ENCODE data around the gene KAT2B. TPM values are rescaled to one million over a fixed set of nuclear protein-coding genes. Genes with fewer than 3 reads are reported as not detected.
"Not testable (repeated sequence)": the region's sequence is repeated elsewhere in the genome, so short reads cannot be mapped to it uniquely, and the experiment has no call there.

KAT2B gene
- total RNA-seq, 1 experiment from 2014 or later = 4.6 TPM

DNA sequence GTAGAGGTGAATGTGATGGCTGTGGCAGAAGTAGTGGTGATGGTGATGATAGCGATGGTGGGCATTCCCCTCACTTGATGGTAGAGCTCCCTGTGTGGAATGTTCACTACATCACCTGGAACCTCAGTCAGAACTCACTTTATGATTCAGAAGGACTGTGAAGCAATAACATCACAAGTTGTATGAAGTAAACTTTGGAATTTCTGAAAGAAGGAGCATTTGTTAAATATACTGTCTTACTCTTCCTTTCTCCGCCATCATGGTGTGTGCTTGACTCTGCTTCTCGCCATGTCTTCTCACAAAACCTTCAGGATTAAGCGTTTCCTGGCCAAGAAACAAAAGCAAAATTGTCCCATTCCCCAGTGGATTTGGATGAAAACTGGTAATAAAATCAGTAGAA, 28.1 kb upstream of the KAT2B start, which contains the start of gene PP2D1:
Gene PP2D1 (minus strand): TSS at position 101 of the 400 bp plus-strand sequence. CDS start 192 bp downstream, outside the sequence.
- intact Hi-C loops (cut with micrococcal nuclease; ENCODE audit: unreplicated experiment) = no loop called here
- Histone ChIP-seq H3K9me3 (ENCODE audit: low read depth, low read length, poor library complexity, severe bottlenecking) (no peaks in the 10 kb centered on the region), H3K27me3 (replicated peaks; ENCODE audit: insufficient read depth, low read depth, low read length, poor library complexity) (no peaks in the 10 kb centered on the region), H3K4me3 (ENCODE audit: low read depth, low read length, poor library complexity, severe bottlenecking) (no peak within 1 kb of the TSS), H3K27ac (ENCODE audit: low read depth, low read length, poor library complexity, severe bottlenecking) (no peak within 1 kb of the TSS), H3K4me1 (ENCODE audit: insufficient read depth, low read length, poor library complexity, severe bottlenecking) (no peaks in the 10 kb centered on the region), H3K36me3 (ENCODE audit: insufficient read depth, low read length, poor library complexity, severe bottlenecking) (no peaks in the 10 kb centered on the region)
- TF ChIP-seq, protein P1, sequence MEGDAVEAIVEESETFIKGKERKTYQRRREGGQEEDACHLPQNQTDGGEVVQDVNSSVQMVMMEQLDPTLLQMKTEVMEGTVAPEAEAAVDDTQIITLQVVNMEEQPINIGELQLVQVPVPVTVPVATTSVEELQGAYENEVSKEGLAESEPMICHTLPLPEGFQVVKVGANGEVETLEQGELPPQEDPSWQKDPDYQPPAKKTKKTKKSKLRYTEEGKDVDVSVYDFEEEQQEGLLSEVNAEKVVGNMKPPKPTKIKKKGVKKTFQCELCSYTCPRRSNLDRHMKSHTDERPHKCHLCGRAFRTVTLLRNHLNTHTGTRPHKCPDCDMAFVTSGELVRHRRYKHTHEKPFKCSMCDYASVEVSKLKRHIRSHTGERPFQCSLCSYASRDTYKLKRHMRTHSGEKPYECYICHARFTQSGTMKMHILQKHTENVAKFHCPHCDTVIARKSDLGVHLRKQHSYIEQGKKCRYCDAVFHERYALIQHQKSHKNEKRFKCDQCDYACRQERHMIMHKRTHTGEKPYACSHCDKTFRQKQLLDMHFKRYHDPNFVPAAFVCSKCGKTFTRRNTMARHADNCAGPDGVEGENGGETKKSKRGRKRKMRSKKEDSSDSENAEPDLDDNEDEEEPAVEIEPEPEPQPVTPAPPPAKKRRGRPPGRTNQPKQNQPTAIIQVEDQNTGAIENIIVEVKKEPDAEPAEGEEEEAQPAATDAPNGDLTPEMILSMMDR (conservative IDR thresholded peaks at IDR 0.05; ENCODE audit: low read depth, low read length) = no peak
- TF ChIP-seq EZH2 (IDR thresholded peaks at IDR 0.05; ENCODE audit: borderline replicate concordance, low read depth, low read length, poor library complexity, severe bottlenecking) = no peak
- BruUV-seq (replicated peaks) = no TSS peak
- DNase-seq (ENCODE audit: low spot score) = no peak
- ChIA-PET CTCF (no interaction called here), POLR2A (ENCODE audit: low non-redundant PET) (no interaction called here)

DNA sequence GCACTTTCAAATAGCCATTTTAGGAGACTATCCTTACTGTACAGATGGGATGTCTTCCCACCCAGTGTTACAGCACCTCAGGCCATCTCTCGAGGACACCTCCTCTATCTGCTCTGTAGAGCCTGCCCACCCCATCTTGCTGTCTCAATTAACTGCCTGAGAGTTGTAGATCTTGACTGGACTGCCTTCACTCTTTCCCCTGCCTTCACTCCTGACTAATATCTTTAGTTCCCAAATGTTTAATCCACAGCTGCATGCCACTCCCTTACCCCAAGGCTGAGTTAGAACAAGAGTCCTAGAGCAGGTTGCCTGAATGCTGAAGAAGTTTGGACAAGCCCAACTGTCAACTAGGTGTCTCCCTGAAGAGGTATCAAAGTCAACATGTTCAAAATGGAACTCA, 26.9 kb upstream of the KAT2B start:
- H3K27me3 ChIP-seq (replicated peaks; ENCODE audit: insufficient read depth, low read depth, low read length, poor library complexity) = no peaks in the 10 kb centered on the region
- DNase-seq (ENCODE audit: low spot score) = no peak
- no peaks in the 10 kb centered on the region for H3K9me3 ChIP-seq (ENCODE audit: low read depth, low read length, poor library complexity, severe bottlenecking)
- H3K27ac ChIP-seq (ENCODE audit: low read depth, low read length, poor library complexity, severe bottlenecking) = no peak overlapping the region
- H3K4me1 ChIP-seq (ENCODE audit: insufficient read depth, low read length, poor library complexity, severe bottlenecking) = no peaks in the 10 kb centered on the region
- no peak overlapping the region for H3K4me3 ChIP-seq (ENCODE audit: low read depth, low read length, poor library complexity, severe bottlenecking)
- no peaks in the 10 kb centered on the region for H3K36me3 ChIP-seq (ENCODE audit: insufficient read depth, low read length, poor library complexity, severe bottlenecking)
- TF ChIP-seq, protein P1 (conservative IDR thresholded peaks at IDR 0.05; ENCODE audit: low read depth, low read length) = no peak
- no peak for TF ChIP-seq EZH2 (IDR thresholded peaks at IDR 0.05; ENCODE audit: borderline replicate concordance, low read depth, low read length, poor library complexity, severe bottlenecking)
- intact Hi-C loops (cut with micrococcal nuclease; ENCODE audit: unreplicated experiment) = no loop called here
- CTCF ChIA-PET = no interaction called here
- BruUV-seq (replicated peaks) = no TSS peak
- POLR2A ChIA-PET (ENCODE audit: low non-redundant PET) = no interaction called here

DNA sequence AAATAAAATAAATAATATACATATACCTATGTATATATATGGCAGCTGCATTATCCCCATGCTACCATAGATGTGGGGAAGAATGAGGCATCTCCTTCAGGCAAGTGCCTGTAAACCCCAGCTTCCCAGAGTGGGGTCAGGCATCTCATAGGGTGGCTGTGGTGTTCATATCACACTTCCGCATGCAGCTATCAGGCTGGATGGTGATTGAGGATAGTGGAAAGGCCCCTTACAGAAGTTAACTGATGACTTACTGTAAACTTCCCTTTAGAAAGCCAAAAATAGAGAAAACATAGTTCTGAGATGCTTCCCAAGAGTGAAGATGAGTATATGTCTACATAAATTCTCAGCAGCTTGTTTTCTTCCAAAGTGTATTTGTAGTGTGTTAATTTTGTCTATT, 24.7 kb upstream of the KAT2B start:
- Histone ChIP-seq H3K36me3 (ENCODE audit: insufficient read depth, low read length, poor library complexity, severe bottlenecking) (no peaks in the 10 kb centered on the region), H3K27me3 (replicated peaks; ENCODE audit: insufficient read depth, low read depth, low read length, poor library complexity) (no peaks in the 10 kb centered on the region), H3K27ac (ENCODE audit: low read depth, low read length, poor library complexity, severe bottlenecking) (no peak overlapping the region), H3K9me3 (ENCODE audit: low read depth, low read length, poor library complexity, severe bottlenecking) (no peaks in the 10 kb centered on the region), H3K4me1 (ENCODE audit: insufficient read depth, low read length, poor library complexity, severe bottlenecking) (no peaks in the 10 kb centered on the region), H3K4me3 (ENCODE audit: low read depth, low read length, poor library complexity, severe bottlenecking) (no peak overlapping the region)
- no peak for DNase-seq (ENCODE audit: low spot score)
- TF ChIP-seq, protein P1 (conservative IDR thresholded peaks at IDR 0.05; ENCODE audit: low read depth, low read length) = no peak
- no peak for TF ChIP-seq EZH2 (IDR thresholded peaks at IDR 0.05; ENCODE audit: borderline replicate concordance, low read depth, low read length, poor library complexity, severe bottlenecking)
- no TSS peak for BruUV-seq (replicated peaks)
- CTCF ChIA-PET = no interaction called here
- intact Hi-C loops (cut with micrococcal nuclease; ENCODE audit: unreplicated experiment) = no loop called here
- POLR2A ChIA-PET (ENCODE audit: low non-redundant PET) = no interaction called here

DNA sequence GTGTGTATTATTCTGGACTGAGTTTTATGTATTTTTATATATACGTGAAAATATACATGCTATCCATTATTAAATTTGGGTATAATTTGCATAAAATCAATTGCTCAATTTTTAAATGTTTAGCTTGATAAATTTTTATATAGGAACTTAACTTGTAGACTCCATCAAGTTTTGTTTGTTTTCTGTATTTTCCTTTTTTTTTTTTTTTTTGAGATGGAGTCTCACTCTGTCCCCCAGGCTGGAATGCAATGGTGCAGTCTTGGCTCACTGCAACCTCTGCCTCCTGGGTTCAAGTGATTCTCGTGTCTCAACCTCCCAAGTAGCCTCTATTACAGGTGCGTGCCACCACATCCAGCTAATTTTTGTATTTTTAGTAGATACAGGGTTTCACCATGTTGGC, 24.2 kb upstream of the KAT2B start:
- CTCF ChIA-PET; BruUV-seq (replicated peaks); H3K27me3 ChIP-seq (replicated peaks; ENCODE audit: insufficient read depth, low read depth, low read length, poor library complexity); H3K4me3 ChIP-seq (ENCODE audit: low read depth, low read length, poor library complexity, severe bottlenecking); DNase-seq (ENCODE audit: low spot score); H3K9me3 ChIP-seq (ENCODE audit: low read depth, low read length, poor library complexity, severe bottlenecking); POLR2A ChIA-PET (ENCODE audit: low non-redundant PET); intact Hi-C loops (cut with micrococcal nuclease; ENCODE audit: unreplicated experiment); H3K27ac ChIP-seq (ENCODE audit: low read depth, low read length, poor library complexity, severe bottlenecking); H3K4me1 ChIP-seq (ENCODE audit: insufficient read depth, low read length, poor library complexity, severe bottlenecking); H3K36me3 ChIP-seq (ENCODE audit: insufficient read depth, low read length, poor library complexity, severe bottlenecking): not testable (repeated sequence)
